Measurements from ENCODE around the gene GABRR3.

- TF ChIP-seq CTCF (IDR thresholded peaks at IDR 0.05; ENCODE audit: low read length), result peak; percentile 97
- no peak for TF ChIP-seq EZH2 (IDR thresholded peaks at IDR 0.05; ENCODE audit: borderline replicate concordance, low read length)
Measured at GRCh38 chr3:98039322-98040024, 4.4 kb upstream of the GABRR3 start.
